PC-9 (cell line): ENCODE measurements around the gene GGCX. TPM values are rescaled to one million over a fixed set of nuclear protein-coding genes. Genes with fewer than 3 reads are reported as not detected.

Source experiments
- BruUV-seq: library from RNA; stranded (reverse); fragments of 400-500 nt; replicated peaks from 2 replicates; lab custom pipeline; 2021; lab: Mats Ljungman, UMichigan
- CTCF ChIA-PET: fragments of 300-600 bp; sonication (Branson Sonifier 250); formaldehyde crosslinking; loops from one replicate; lab custom pipeline; 2022; ENCODE audit warnings: antibody characterized with exemption; lab: Charles Lee
- POLR2A ChIA-PET: fragments of 300-600 bp; sonication (Branson Sonifier 250); formaldehyde crosslinking; loops from one replicate; lab custom pipeline; 2022; ENCODE audit warnings: antibody characterized with exemption; ENCODE audit not compliant: unreplicated experiment; lab: Charles Lee
- DNase-seq, 2 experiments: peaks; one replicate each; pipeline versions ENCODE4 v3.0.0 to v3.0.0-alpha.2; 2015 to 2022; ENCODE audit warnings: mixed read lengths in 1 of 2
- H2AFZ ChIP-seq: fragments of 200-600 bp; sonication (generic); 2 replicates; pipeline ENCODE4 v1.8.1; 2017; ENCODE audit warnings: antibody characterized with exemption
- H3F3A ChIP-seq: fragments of 200-600 bp; sonication (generic); 2 replicates; pipeline ENCODE4 v1.8.1; 2017; ENCODE audit warnings: antibody characterized with exemption, mild to moderate bottlenecking, low read depth; ENCODE audit not compliant: insufficient read depth
- H3K27ac ChIP-seq: fragments of 200-600 bp; sonication (generic); 2 replicates; pipeline ENCODE4 v1.6.1; 2016; ENCODE audit warnings: mixed run types
- H3K27me3 ChIP-seq: fragments of 200-600 bp; sonication (generic); 2 replicates; pipeline ENCODE4 v1.6.1; 2016; ENCODE audit warnings: low read depth, mixed run types; ENCODE audit not compliant: insufficient read depth
- H3K36me3 ChIP-seq: fragments of 200-600 bp; sonication (generic); 2 replicates; pipeline ENCODE4 v1.6.1; 2016; ENCODE audit warnings: low read depth, mixed run types
- H3K4me1 ChIP-seq: fragments of 200-600 bp; sonication (generic); replicated peaks from 2 replicates; pipeline ENCODE4 v1.6.1; 2016; ENCODE audit warnings: mixed run types; ENCODE audit not compliant: insufficient read depth
- H3K4me2 ChIP-seq: fragments of 200-600 bp; sonication (generic); 2 replicates; pipeline ENCODE4 v1.6.1; 2017; ENCODE audit warnings: mixed run types
- H3K4me3 ChIP-seq: fragments of 200-600 bp; sonication (generic); 2 replicates; pipeline ENCODE4 v1.6.1; 2016; ENCODE audit warnings: mixed run types
- H3K79me2 ChIP-seq: fragments of 200-600 bp; sonication (generic); 2 replicates; pipeline ENCODE4 v1.6.1; 2017; ENCODE audit warnings: low read depth, mixed run types
- H3K9me2 ChIP-seq: fragments of 200-600 bp; sonication (generic); 2 replicates; pipeline ENCODE4 v1.8.1; 2017; ENCODE audit warnings: mild to moderate bottlenecking; ENCODE audit not compliant: insufficient read depth
- H3K9me3 ChIP-seq: fragments of 200-600 bp; sonication (generic); 2 replicates; pipeline ENCODE4 v1.8.1; 2016; ENCODE audit warnings: low read depth; ENCODE audit not compliant: insufficient read depth
- H4K20me1 ChIP-seq: fragments of 200-600 bp; sonication (generic); 2 replicates; pipeline ENCODE4 v1.8.1; 2017; ENCODE audit not compliant: insufficient read depth
- EZH2 ChIP-seq: fragments of 200-600 bp; sonication (generic); IDR thresholded peaks from 2 replicates; pipeline ENCODE4 v1.8.0; 2017; ENCODE audit warnings: antibody characterized with exemption, low read depth
- intact Hi-C: fragments of 100-400 bp; cut with micrococcal nuclease; formaldehyde crosslinking; loops from one replicate; pipeline ENCODE4 v1.10.0; 2022; ENCODE audit not compliant: unreplicated experiment
- total RNA-seq: library from RNA; stranded (reverse); gene quantifications from 2 replicates; pipeline ENCODE4 v1.2.3, GENCODE V29; 2021
- TF ChIP-seq, protein P1 (sequence below): fragments of 200-600 bp; sonication (generic); conservative IDR thresholded peaks from 2 replicates; pipeline ENCODE4 v1.6.1; 2017; ENCODE audit warnings: mixed run types, antibody characterized with exemption, mild to moderate bottlenecking, moderate library complexity

The GGCX gene
- total RNA-seq, 1 experiment from 2014 or later: 30.2 TPM

DNA sequence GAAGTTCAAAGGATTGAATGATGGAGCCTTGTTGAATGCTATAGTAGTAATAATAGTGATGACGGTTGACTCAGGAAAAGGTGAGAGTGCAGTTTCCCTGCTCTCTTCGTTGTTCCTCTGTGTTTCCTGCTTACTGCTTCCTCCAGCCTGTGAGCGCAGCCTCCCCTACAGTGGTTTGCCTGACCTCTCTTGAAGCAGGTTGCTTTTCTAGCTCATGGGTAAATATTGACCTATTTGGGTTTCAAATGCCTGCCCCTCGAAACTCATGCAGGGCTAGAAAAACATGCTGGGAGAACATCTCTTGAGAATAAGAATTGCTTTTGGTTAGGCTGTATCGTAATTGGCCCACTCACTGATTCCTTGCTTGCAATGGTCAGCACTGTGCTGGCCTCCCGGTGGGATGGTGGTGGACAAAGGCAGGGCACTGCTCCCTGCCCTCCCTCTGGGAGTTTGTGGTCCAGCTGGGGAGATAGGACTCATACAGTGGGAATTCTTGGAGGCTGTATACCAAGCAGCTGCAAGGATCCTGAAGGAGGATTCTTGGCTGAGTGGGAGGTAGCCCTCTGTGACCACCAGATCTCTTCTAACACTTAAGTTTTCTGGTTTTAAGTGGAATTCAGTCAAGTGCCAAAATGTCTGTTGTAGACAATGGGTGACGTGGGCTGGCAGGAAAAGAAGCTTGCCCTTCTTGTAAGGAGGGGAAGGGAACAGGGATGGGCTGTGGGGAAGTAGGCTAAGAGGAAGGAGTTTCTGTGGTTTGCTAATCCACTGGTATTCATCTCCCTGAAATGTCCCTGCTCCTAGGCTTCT is 28.9 kb upstream of the GGCX start:
- H3K4me2 ChIP-seq: no peak overlapping the region

DNA sequence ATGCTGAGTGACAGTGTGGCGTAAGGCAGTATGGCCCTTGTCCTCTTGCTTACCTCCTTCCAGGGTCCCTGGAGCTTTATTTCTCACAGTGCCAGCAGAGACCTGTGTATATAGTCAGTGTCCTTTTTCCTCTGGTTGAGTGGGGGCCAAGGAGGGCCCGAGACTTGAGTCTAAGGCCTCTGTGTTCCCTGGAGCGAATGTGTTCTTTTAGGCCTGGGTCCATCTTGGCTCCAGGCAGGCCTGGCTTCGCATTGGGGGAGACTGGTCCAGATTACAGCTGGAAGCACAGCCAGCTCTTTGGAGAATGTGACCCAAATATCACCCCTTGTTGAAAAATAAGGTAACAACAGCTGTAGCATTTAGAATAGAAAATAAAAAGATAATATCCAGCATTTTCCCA is 27.9 kb upstream of the GGCX start:
- Histone ChIP-seq H3K9me2 (no peaks in the 10 kb centered on the region), H3K4me3 (no peak overlapping the region), H3K27me3 (no peaks in the 10 kb centered on the region), H3K4me2 (no peak overlapping the region), H4K20me1 (no peaks in the 10 kb centered on the region), H3K36me3 (no peaks in the 10 kb centered on the region), H3K79me2 (peaks cover under 1% of the 10 kb centered on the region; the same call in 1 of the 2 replicates), H3K9me3 (no peaks in the 10 kb centered on the region), H2AFZ (no peak overlapping the region), H3K27ac (no peak overlapping the region), H3F3A (peaks cover 18% of the 10 kb centered on the region), H3K4me1 (peaks cover 31% of the 10 kb centered on the region)
- BruUV-seq: no TSS peak
- DNase-seq: no peak
- no peak for TF ChIP-seq EZH2
- TF ChIP-seq, protein P1, sequence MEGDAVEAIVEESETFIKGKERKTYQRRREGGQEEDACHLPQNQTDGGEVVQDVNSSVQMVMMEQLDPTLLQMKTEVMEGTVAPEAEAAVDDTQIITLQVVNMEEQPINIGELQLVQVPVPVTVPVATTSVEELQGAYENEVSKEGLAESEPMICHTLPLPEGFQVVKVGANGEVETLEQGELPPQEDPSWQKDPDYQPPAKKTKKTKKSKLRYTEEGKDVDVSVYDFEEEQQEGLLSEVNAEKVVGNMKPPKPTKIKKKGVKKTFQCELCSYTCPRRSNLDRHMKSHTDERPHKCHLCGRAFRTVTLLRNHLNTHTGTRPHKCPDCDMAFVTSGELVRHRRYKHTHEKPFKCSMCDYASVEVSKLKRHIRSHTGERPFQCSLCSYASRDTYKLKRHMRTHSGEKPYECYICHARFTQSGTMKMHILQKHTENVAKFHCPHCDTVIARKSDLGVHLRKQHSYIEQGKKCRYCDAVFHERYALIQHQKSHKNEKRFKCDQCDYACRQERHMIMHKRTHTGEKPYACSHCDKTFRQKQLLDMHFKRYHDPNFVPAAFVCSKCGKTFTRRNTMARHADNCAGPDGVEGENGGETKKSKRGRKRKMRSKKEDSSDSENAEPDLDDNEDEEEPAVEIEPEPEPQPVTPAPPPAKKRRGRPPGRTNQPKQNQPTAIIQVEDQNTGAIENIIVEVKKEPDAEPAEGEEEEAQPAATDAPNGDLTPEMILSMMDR: no peak
- POLR2A ChIA-PET: no interaction called here
- CTCF ChIA-PET: no interaction called here
- intact Hi-C loops: no loop called here

More for the DNA sequence above, 28.9 kb upstream of the GGCX start:
- TF ChIP-seq, protein P1: no peak
- no peak for TF ChIP-seq EZH2
- no peaks in the 10 kb centered on the region for H4K20me1 ChIP-seq
- H3K36me3 ChIP-seq: no peaks in the 10 kb centered on the region
- H3K9me3 ChIP-seq: no peaks in the 10 kb centered on the region
- ChIA-PET CTCF (no interaction called here), POLR2A (no interaction called here)
- peaks cover 23% of the 10 kb centered on the region for H3F3A ChIP-seq
- H2AFZ ChIP-seq: no peak overlapping the region
- H3K4me3 ChIP-seq: no peak overlapping the region
- no peaks in the 10 kb centered on the region for H3K9me2 ChIP-seq
- intact Hi-C loops: no loop called here
- DNase-seq: no peak
- BruUV-seq: no TSS peak
- no peak overlapping the region for H3K27ac ChIP-seq
- no peaks in the 10 kb centered on the region for H3K27me3 ChIP-seq
- peaks cover 8% of the 10 kb centered on the region; the same call in 1 of the 2 replicates for H3K79me2 ChIP-seq
- peaks cover 28% of the 10 kb centered on the region for H3K4me1 ChIP-seq

DNA sequence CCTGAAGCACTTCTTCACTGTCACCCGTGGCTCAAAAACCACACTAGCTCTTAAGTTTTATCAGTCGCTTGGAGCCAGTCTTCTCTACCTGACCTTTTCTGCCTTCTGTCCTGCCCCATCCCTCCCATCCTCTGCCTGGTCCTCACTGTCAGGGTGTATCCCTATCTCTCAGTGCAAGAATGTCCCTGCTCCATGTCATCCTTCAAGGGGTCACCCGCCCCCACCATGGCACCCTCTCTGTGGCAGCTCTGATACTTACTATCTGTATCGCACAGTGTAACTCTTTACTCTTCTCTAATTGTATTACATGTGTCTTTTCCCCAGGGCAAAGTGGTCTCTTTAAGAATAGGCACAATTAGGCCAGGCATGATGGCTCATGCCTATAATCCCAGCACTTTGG is 27.4 kb upstream of the GGCX start:
- Histone ChIP-seq H3K9me3 (no peaks in the 10 kb centered on the region), H3K4me2 (no peak overlapping the region), H3K27ac (no peak overlapping the region), H3K9me2 (no peaks in the 10 kb centered on the region), H4K20me1 (no peaks in the 10 kb centered on the region), H2AFZ (no peak overlapping the region), H3K27me3 (no peaks in the 10 kb centered on the region), H3K4me3 (no peak overlapping the region), H3K36me3 (no peaks in the 10 kb centered on the region), H3F3A (peaks cover 21% of the 10 kb centered on the region), H3K79me2 (no peaks in the 10 kb centered on the region), H3K4me1 (peaks cover 30% of the 10 kb centered on the region)
- DNase-seq: no peak
- CTCF ChIA-PET: no interaction called here
- intact Hi-C loops: no loop called here
- POLR2A ChIA-PET: interaction anchor here (0.7 kb wide), 1 partner anchor 11 kb away, joined by 4 read pairs; no protein-coding TSS in a partner anchor
- no peak for TF ChIP-seq EZH2
- BruUV-seq: no TSS peak
